Measurements from ENCODE around the gene UBP1.

Gene UBP1

DNA sequence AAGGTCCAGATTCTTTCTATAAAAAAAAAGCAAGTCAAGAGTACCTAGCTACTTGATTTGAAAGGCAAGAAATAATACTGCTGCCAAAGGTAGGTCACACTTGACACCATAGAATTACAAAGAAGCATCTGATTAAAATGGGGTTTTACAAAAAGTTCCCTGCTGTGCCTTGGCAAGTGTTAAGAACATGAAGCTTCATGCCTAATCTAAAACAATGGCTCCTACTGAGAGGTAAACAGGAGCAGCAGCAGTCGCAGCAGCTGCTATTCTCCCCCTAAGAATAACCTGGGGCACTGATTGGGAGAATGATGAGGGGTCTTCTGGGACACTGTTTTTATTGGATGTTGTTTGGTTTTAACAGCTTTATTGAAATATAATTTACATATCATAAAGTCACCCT lies 14.1 kb downstream of the UBP1 start (continued):
- TF ChIP-seq ZBTB20 (tag by site-specific recombination; IDR thresholded peaks at IDR 0.05) (no peak), ZBTB17 (tag by site-specific recombination; IDR thresholded peaks at IDR 0.05) (no peak), PRDM6 (tag by site-specific recombination; IDR thresholded peaks at IDR 0.05) (peak; percentile 95), SCRT2 (tag by site-specific recombination; IDR thresholded peaks at IDR 0.05) (no peak), GLI4 (tag by site-specific recombination; IDR thresholded peaks at IDR 0.05) (no peak), KLF8 (tag by site-specific recombination; IDR thresholded peaks at IDR 0.05) (no peak), ZNF701 (tag by site-specific recombination; IDR thresholded peaks at IDR 0.05) (no peak), ZNF548 (tag by site-specific recombination; IDR thresholded peaks at IDR 0.05) (no peak), ZNF10 (tag by site-specific recombination; IDR thresholded peaks at IDR 0.05) (peak; percentile 27; the same call in 1 of the 2 replicates), ZBTB21 (tag by site-specific recombination; IDR thresholded peaks at IDR 0.05) (no peak), ZNF2 (tag by site-specific recombination; IDR thresholded peaks at IDR 0.05) (no peak), ZFP3 (tag by site-specific recombination; IDR thresholded peaks at IDR 0.05; ENCODE audit: low read depth) (no peak), ZNF654 (tag by site-specific recombination; IDR thresholded peaks at IDR 0.05; ENCODE audit: low read depth) (no peak), ZNF266 (tag by site-specific recombination; IDR thresholded peaks at IDR 0.05; ENCODE audit: low read depth) (no peak), ZNF391 (tag by site-specific recombination; IDR thresholded peaks at IDR 0.05; ENCODE audit: borderline replicate concordance, low read depth) (no peak), ZNF626 (tag by site-specific recombination; IDR thresholded peaks at IDR 0.05) (no peak), MZF1 (tag by site-specific recombination; IDR thresholded peaks at IDR 0.05; ENCODE audit: borderline replicate concordance) (no peak), ZFP37 (tag by site-specific recombination; IDR thresholded peaks at IDR 0.05) (no peak), ZSCAN30 (tag by site-specific recombination; IDR thresholded peaks at IDR 0.05) (peak; percentile 36; the same call in 1 of the 2 replicates), ZNF37A (tag by site-specific recombination; IDR thresholded peaks at IDR 0.05) (no peak), ZNF221 (tag by site-specific recombination; IDR thresholded peaks at IDR 0.05; ENCODE audit: borderline replicate concordance) (no peak), ZNF580 (tag by site-specific recombination; IDR thresholded peaks at IDR 0.05) (no peak), ZNF843 (tag by site-specific recombination; IDR thresholded peaks at IDR 0.05) (peak; percentile 63; the same call in 1 of the 2 replicates), ZNF280D (tag by site-specific recombination; IDR thresholded peaks at IDR 0.05) (no peak), GLIS1 (tag by site-specific recombination; IDR thresholded peaks at IDR 0.05) (peak; percentile 52), YY1 (tag by site-specific recombination; IDR thresholded peaks at IDR 0.05) (peak; percentile 18; the same call in 1 of the 2 replicates), ZNF24 (tag by site-specific recombination; IDR thresholded peaks at IDR 0.05) (no peak), ZNF600 (tag by site-specific recombination; IDR thresholded peaks at IDR 0.05) (no peak), ZNF157 (tag by site-specific recombination; IDR thresholded peaks at IDR 0.05) (no peak), ZNF621 (tag by site-specific recombination; IDR thresholded peaks at IDR 0.05) (no peak), ZFP41 (tag by site-specific recombination; IDR thresholded peaks at IDR 0.05; ENCODE audit: borderline replicate concordance) (no peak)
- TF ChIP-seq, protein P1, sequence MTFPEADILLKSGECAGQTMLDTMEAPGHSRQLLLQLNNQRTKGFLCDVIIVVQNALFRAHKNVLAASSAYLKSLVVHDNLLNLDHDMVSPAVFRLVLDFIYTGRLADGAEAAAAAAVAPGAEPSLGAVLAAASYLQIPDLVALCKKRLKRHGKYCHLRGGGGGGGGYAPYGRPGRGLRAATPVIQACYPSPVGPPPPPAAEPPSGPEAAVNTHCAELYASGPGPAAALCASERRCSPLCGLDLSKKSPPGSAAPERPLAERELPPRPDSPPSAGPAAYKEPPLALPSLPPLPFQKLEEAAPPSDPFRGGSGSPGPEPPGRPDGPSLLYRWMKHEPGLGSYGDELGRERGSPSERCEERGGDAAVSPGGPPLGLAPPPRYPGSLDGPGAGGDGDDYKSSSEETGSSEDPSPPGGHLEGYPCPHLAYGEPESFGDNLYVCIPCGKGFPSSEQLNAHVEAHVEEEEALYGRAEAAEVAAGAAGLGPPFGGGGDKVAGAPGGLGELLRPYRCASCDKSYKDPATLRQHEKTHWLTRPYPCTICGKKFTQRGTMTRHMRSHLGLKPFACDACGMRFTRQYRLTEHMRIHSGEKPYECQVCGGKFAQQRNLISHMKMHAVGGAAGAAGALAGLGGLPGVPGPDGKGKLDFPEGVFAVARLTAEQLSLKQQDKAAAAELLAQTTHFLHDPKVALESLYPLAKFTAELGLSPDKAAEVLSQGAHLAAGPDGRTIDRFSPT (tag by site-specific recombination; IDR thresholded peaks at IDR 0.05): no peak
- TF ChIP-seq, protein P2, sequence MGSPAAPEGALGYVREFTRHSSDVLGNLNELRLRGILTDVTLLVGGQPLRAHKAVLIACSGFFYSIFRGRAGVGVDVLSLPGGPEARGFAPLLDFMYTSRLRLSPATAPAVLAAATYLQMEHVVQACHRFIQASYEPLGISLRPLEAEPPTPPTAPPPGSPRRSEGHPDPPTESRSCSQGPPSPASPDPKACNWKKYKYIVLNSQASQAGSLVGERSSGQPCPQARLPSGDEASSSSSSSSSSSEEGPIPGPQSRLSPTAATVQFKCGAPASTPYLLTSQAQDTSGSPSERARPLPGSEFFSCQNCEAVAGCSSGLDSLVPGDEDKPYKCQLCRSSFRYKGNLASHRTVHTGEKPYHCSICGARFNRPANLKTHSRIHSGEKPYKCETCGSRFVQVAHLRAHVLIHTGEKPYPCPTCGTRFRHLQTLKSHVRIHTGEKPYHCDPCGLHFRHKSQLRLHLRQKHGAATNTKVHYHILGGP (tag by site-specific recombination; IDR thresholded peaks at IDR 0.05): no peak
